A673 (cell line): ENCODE data around the gene MRPL22.

Experiments used
- CTCF ChIP-seq: fragments of 300-800, 200-600 bp; sonication (generic); conservative IDR thresholded peaks from 2 replicates; pipeline ENCODE4 v1.5.1; 2017; ENCODE audit warnings: low read depth, mild to moderate bottlenecking, antibody characterized with exemption, low read length, moderate library complexity, mixed read lengths
- EZH2 ChIP-seq: fragments of 200-600 bp; sonication (generic); IDR thresholded peaks from 2 replicates; pipeline ENCODE4 v1.6.1; 2017; ENCODE audit warnings: borderline replicate concordance, low read depth, mild to moderate bottlenecking, mixed read lengths, antibody characterized with exemption, low read length; ENCODE audit not compliant: poor library complexity, severe bottlenecking

DNA sequence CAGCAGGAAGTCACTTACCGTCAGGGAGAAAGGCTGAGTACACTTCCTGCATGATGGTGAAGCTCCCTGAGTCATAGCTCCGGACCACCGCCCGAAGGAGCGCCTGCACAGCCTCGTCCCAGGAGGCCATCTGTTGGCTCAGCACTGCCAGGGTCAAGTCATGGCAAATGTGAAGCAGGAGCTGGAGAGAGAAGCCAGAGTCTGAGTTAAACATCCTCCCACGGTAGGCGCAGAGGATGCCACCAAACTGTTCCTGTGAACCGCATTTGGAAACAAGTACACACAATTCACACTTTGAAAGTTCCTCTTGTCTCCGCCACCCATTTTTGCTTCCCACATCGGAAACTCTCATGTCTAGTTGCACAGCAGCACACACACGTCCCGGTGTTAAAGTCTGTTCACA, 48.5 kb upstream of the MRPL22 start:
- TF ChIP-seq CTCF (no peak), EZH2 (no peak)
